Hair follicle dermal papilla cell (primary cell): ENCODE measurements around the gene NFATC4. TPM values are rescaled to one million over a fixed set of nuclear protein-coding genes. Genes with fewer than 3 reads are reported as not detected.

Source experiments
- small RNA-seq: library from RNA; depleted of rRNA; stranded (forward); fragments of <200 nt; gene quantifications from one replicate; pipeline ENCODE3, GENCODE V24; 2012
- total RNA-seq: library from RNA; depleted of rRNA; stranded (reverse); fragments of >200 nt; gene quantifications from 2 replicates; pipeline ENCODE4 v1.2.3, GENCODE V29; 2012

The NFATC4 gene
- 285 and 343 TPM in 2 replicates for total RNA-seq

GRCh38 chr14:24367514-24368211 lies at the start of gene NFATC4:
Gene NFATC4 (plus strand): TSS chr14:24368184. CDS start chr14:24368341, 157 bp downstream.

GRCh38 chr14:24334431-24335291 lies 33.3 kb upstream of the NFATC4 start, which contains the start of gene ADCY4:
Gene ADCY4 (minus strand): TSS chr14:24335071. CDS start chr14:24334652, 419 bp downstream.

GRCh38 chr14:24339284-24340151 lies 28.5 kb upstream of the NFATC4 start, which contains the start of gene RIPK3:
Gene RIPK3 (minus strand): TSS chr14:24339991. CDS start chr14:24339826, 165 bp downstream.

GRCh38 chr14:24398653-24399446 lies 30.9 kb downstream of the NFATC4 start, which contains the start of gene NYNRIN:
Gene NYNRIN (plus strand): TSS chr14:24399003. CDS start chr14:24399247, 244 bp downstream.

Small RNA genes lying within 50 kb of the gene (small RNA-seq; reads per million reads assigned to genes)
- gene RF00026: not detected

Other genes with a start within 250 kb of the NFATC4 start
- gene FITM1, start 237.5 kb upstream of the NFATC4 start, total RNA-seq: not detected in 2 replicates
- 114 and 128 TPM in 2 replicates for gene PSME1, start 232.0 kb upstream of the NFATC4 start, total RNA-seq
- gene EMC9, start 226.6 kb upstream of the NFATC4 start, total RNA-seq: 5.8 and 8.3 TPM in 2 replicates
- gene PSME2, start 221.6 kb upstream of the NFATC4 start, total RNA-seq: 59.1 and 63.8 TPM in 2 replicates
- gene RNF31, start 220.7 kb upstream of the NFATC4 start, total RNA-seq: 53.4 and 53.8 TPM in 2 replicates
- gene IRF9, start 206.9 kb upstream of the NFATC4 start, total RNA-seq: 136 and 154 TPM in 2 replicates
- 3.5 and 7.5 TPM in 2 replicates for gene REC8, start 196.1 kb upstream of the NFATC4 start, total RNA-seq
- 45.1 and 55.2 TPM in 2 replicates for gene IPO4, start 179.4 kb upstream of the NFATC4 start, total RNA-seq
- 76.5 and 83.1 TPM in 2 replicates for gene TM9SF1, start 172.7 kb upstream of the NFATC4 start, total RNA-seq
- gene TSSK4, start 162.5 kb upstream of the NFATC4 start, total RNA-seq: 0.24 TPM in 1 of 2 replicates, not detected in the other
- 19.1 and 25.4 TPM in 2 replicates for gene CHMP4A, start 154.7 kb upstream of the NFATC4 start, total RNA-seq
- gene MDP1, start 152.1 kb upstream of the NFATC4 start, total RNA-seq: 13.1 and 15.1 TPM in 2 replicates
- 48.7 and 73.2 TPM in 2 replicates for gene NEDD8, start 135.8 kb upstream of the NFATC4 start, total RNA-seq
- gene GMPR2, start 135.3 kb upstream of the NFATC4 start, total RNA-seq: 67.0 and 74.5 TPM in 2 replicates
- gene TINF2, start 125.6 kb upstream of the NFATC4 start, total RNA-seq: 68.9 and 75.8 TPM in 2 replicates
- 1.1 and 3.1 TPM in 2 replicates for gene TGM1, start 105.0 kb upstream of the NFATC4 start, total RNA-seq
- gene RABGGTA, start 96.6 kb upstream of the NFATC4 start, total RNA-seq: 26.1 and 28.4 TPM in 2 replicates
- 20.9 and 22.6 TPM in 2 replicates for gene DHRS1, start 68.4 kb upstream of the NFATC4 start, total RNA-seq
- 18.5 and 21.7 TPM in 2 replicates for gene NOP9, start 68.3 kb upstream of the NFATC4 start, total RNA-seq
- 3.2 and 3.6 TPM in 2 replicates for gene CIDEB, start 60.2 kb upstream of the NFATC4 start, total RNA-seq
- 6.7 and 7.5 TPM in 2 replicates for gene LTB4R2, start 58.0 kb upstream of the NFATC4 start, total RNA-seq
- 1.3 and 2.6 TPM in 2 replicates for gene LTB4R, start 56.7 kb upstream of the NFATC4 start, total RNA-seq
- gene ADCY4, start 33.1 kb upstream of the NFATC4 start, total RNA-seq: 24.2 and 35.5 TPM in 2 replicates
- 29.0 and 35.1 TPM in 2 replicates for gene RIPK3, start 28.2 kb upstream of the NFATC4 start, total RNA-seq
- gene NYNRIN, start 30.8 kb downstream of the NFATC4 start, total RNA-seq: 26.5 and 28.4 TPM in 2 replicates
- 0.97 and 4.4 TPM in 2 replicates for gene CBLN3, start 61.5 kb downstream of the NFATC4 start, total RNA-seq
- 68.6 and 81.6 TPM in 2 replicates for gene KHNYN, start 61.8 kb downstream of the NFATC4 start, total RNA-seq
- gene SDR39U1, start 74.6 kb downstream of the NFATC4 start, total RNA-seq: 8.9 and 10.7 TPM in 2 replicates
- not detected in 2 replicates for gene CMA1, start 140.1 kb downstream of the NFATC4 start, total RNA-seq
- not detected in 2 replicates for gene CTSG, start 208.1 kb downstream of the NFATC4 start, total RNA-seq
- gene GZMH, start 241.5 kb downstream of the NFATC4 start, total RNA-seq: not detected in 2 replicates